Measurements from ENCODE around the gene LTBP2. TPM values are rescaled to one million over a fixed set of nuclear protein-coding genes. Genes with fewer than 3 reads are reported as not detected.

The LTBP2 gene
- total RNA-seq, 1 experiment from 2014 or later = not detected

DNA sequence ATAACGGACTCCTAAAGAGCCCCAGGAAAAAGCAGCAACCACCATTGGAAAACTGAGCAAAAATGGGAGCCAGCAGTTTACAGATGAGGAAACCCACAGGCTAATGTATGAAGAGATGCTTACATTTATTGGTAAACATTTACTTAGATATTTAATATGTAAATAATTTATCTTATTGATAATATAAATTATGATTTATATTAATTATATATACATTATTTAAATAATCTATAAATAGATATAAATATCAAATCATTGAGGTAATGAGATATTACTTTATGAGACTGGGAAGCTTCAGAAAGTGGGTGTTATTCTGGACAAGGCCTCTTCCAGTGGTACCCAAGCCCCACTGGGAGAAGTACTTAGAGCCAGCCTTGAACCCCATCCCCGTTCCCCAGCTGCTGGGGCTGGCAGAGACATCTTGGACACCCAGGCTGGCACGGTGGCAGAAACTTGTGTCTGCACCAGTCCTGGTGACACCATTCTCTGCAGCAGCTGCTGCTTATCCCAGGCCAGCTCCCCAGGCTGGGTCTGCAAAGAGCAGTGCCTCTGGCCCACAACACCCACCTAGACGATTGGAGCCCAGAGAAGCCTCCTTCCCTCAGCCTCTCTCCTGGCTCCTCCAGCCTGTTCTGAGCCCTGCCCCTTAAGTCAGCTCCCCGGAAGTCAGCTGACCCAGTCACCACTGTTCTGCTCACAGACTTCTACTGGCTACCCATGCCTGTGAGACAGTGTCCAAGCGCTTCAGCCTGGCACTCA, 92.5 kb downstream of the LTBP2 start:
- H3K4me2 ChIP-seq (ENCODE audit: low read depth, low read length, poor library complexity, severe bottlenecking) = no peak overlapping the region
- no peak overlapping the region for H2AFZ ChIP-seq (ENCODE audit: low read length)

DNA sequence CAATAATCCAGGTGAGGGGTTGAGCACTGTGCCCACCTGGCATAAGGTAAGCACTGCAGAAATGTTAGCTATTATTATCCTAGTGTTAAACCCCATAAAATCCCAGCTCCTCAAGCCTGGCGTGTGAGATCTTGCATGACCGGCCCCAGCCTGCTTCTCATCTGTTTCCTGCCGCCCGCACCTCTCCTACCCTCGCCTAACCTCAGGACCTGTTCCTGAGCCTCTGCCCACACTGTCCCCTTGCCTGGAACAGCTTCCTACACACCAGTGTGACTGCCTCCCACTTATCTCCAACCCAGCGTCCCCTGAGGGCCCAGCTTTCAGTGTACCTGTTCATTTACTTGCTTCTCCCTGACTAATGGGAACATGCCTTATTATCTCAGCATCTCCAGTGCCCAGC, 93.8 kb downstream of the LTBP2 start:
- Histone ChIP-seq H3K9ac (ENCODE audit: low read length) (no peak overlapping the region), H3K36me3 (ENCODE audit: insufficient read depth, low read length) (no peaks in the 10 kb centered on the region), H3K9me3 (ENCODE audit: low read length) (no peaks in the 10 kb centered on the region), H3K27me3 (ENCODE audit: low read length) (no peaks in the 10 kb centered on the region), H4K20me1 (ENCODE audit: insufficient read depth, low read depth, low read length) (no peaks in the 10 kb centered on the region), H3K27ac (ENCODE audit: low read length) (no peak overlapping the region), H3K4me1 (ENCODE audit: low read length) (no peaks in the 10 kb centered on the region), H3K9me2 (replicated peaks; ENCODE audit: insufficient read depth, low read length) (no peaks in the 10 kb centered on the region), H3K4me3 (ENCODE audit: low read length) (no peak overlapping the region), H2AFZ (ENCODE audit: low read length) (no peak overlapping the region), H3K4me2 (ENCODE audit: low read depth, low read length, poor library complexity, severe bottlenecking) (no peak overlapping the region), H3K79me2 (ENCODE audit: low read length) (no peaks in the 10 kb centered on the region)
- peak; percentile 37 for DNase-seq

More for the DNA sequence above, 92.5 kb downstream of the LTBP2 start:
- Histone ChIP-seq H4K20me1 (ENCODE audit: insufficient read depth, low read depth, low read length) (no peaks in the 10 kb centered on the region), H3K9me2 (replicated peaks; ENCODE audit: insufficient read depth, low read length) (no peaks in the 10 kb centered on the region), H3K4me1 (ENCODE audit: low read length) (peaks cover 7% of the 10 kb centered on the region), H3K79me2 (ENCODE audit: low read length) (no peaks in the 10 kb centered on the region), H3K9ac (ENCODE audit: low read length) (no peak overlapping the region), H3K27ac (ENCODE audit: low read length) (no peak overlapping the region), H3K27me3 (ENCODE audit: low read length) (no peaks in the 10 kb centered on the region), H3K36me3 (ENCODE audit: insufficient read depth, low read length) (no peaks in the 10 kb centered on the region), H3K9me3 (ENCODE audit: low read length) (no peaks in the 10 kb centered on the region), H3K4me3 (ENCODE audit: low read length) (no peak overlapping the region)
- DNase-seq = peak; percentile 39

GRCh38 chr14:74517731-74518130, 94.3 kb downstream of the LTBP2 start:
- Histone ChIP-seq H3K4me1 (ENCODE audit: low read length) (no peaks in the 10 kb centered on the region), H3K4me2 (ENCODE audit: low read depth, low read length, poor library complexity, severe bottlenecking) (no peak overlapping the region), H3K27me3 (ENCODE audit: low read length) (no peaks in the 10 kb centered on the region), H3K79me2 (ENCODE audit: low read length) (no peaks in the 10 kb centered on the region), H3K4me3 (ENCODE audit: low read length) (no peak overlapping the region), H3K36me3 (ENCODE audit: insufficient read depth, low read length) (no peaks in the 10 kb centered on the region), H3K27ac (ENCODE audit: low read length) (no peak overlapping the region), H2AFZ (ENCODE audit: low read length) (no peak overlapping the region), H3K9me2 (replicated peaks; ENCODE audit: insufficient read depth, low read length) (no peaks in the 10 kb centered on the region), H4K20me1 (ENCODE audit: insufficient read depth, low read depth, low read length) (no peaks in the 10 kb centered on the region), H3K9me3 (ENCODE audit: low read length) (no peaks in the 10 kb centered on the region), H3K9ac (ENCODE audit: low read length) (no peak overlapping the region)
- no peak for DNase-seq

GRCh38 chr14:74516451-74517160, 95.4 kb downstream of the LTBP2 start:
- no peaks in the 10 kb centered on the region for H3K9me3 ChIP-seq (ENCODE audit: low read length)
- H3K27ac ChIP-seq (ENCODE audit: low read length) = no peak overlapping the region
- no peaks in the 10 kb centered on the region for H3K79me2 ChIP-seq (ENCODE audit: low read length)
- no peak overlapping the region for H3K4me3 ChIP-seq (ENCODE audit: low read length)
- no peaks in the 10 kb centered on the region for H3K27me3 ChIP-seq (ENCODE audit: low read length)
- H4K20me1 ChIP-seq (ENCODE audit: insufficient read depth, low read depth, low read length) = no peaks in the 10 kb centered on the region
- H3K4me1 ChIP-seq (ENCODE audit: low read length) = no peaks in the 10 kb centered on the region
- no peaks in the 10 kb centered on the region for H3K9me2 ChIP-seq (replicated peaks; ENCODE audit: insufficient read depth, low read length)
- DNase-seq = no peak
- H2AFZ ChIP-seq (ENCODE audit: low read length) = no peak overlapping the region
- no peak overlapping the region for H3K9ac ChIP-seq (ENCODE audit: low read length)
- no peaks in the 10 kb centered on the region for H3K36me3 ChIP-seq (ENCODE audit: insufficient read depth, low read length)
- no peak overlapping the region for H3K4me2 ChIP-seq (ENCODE audit: low read depth, low read length, poor library complexity, severe bottlenecking)

- H3K4me1 ChIP-seq (ENCODE audit: low read length) = no peaks in the 10 kb centered on the region
- no peaks in the 10 kb centered on the region for H3K79me2 ChIP-seq (ENCODE audit: low read length)
- H3K4me3 ChIP-seq (ENCODE audit: low read length) = no peak overlapping the region
- DNase-seq = no peak
- H3K9me3 ChIP-seq (ENCODE audit: low read length) = no peaks in the 10 kb centered on the region
- H2AFZ ChIP-seq (ENCODE audit: low read length) = no peak overlapping the region
- H3K9ac ChIP-seq (ENCODE audit: low read length) = no peak overlapping the region
- no peak overlapping the region for H3K27ac ChIP-seq (ENCODE audit: low read length)
- no peaks in the 10 kb centered on the region for H3K36me3 ChIP-seq (ENCODE audit: insufficient read depth, low read length)
- H3K4me2 ChIP-seq (ENCODE audit: low read depth, low read length, poor library complexity, severe bottlenecking) = no peak overlapping the region
- H3K27me3 ChIP-seq (ENCODE audit: low read length) = no peaks in the 10 kb centered on the region
- no peaks in the 10 kb centered on the region for H4K20me1 ChIP-seq (ENCODE audit: insufficient read depth, low read depth, low read length)
- no peaks in the 10 kb centered on the region for H3K9me2 ChIP-seq (replicated peaks; ENCODE audit: insufficient read depth, low read length)
These were observed 96.1 kb downstream of the LTBP2 start for GRCh38 chr14:74515891-74516412.

DNA sequence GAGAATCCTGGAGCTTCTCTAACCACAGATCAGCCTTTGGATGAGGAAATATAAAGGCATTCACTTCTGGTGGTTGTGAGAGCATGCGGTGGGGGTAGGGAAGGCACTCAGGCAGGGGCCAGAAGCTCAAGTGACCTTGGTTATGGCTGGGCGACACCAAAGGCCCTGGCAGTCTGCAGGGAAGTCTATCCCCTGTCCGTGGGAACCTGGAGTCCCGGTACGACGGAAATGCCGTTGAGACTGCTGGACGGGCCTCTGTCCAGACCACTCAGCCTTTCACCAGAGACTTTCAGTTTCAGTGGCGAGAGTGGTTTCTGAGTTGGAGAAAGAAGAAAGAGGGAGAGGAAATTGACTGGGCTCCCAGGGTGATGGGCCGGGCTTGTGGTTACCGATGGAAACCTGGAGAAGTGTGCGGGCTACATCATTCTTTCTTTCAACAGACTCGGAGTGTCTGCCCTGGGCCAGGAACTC, 97.5 kb downstream of the LTBP2 start:
- Histone ChIP-seq H4K20me1 (ENCODE audit: insufficient read depth, low read depth, low read length) (no peaks in the 10 kb centered on the region), H3K9me3 (ENCODE audit: low read length) (no peaks in the 10 kb centered on the region), H3K9ac (ENCODE audit: low read length) (no peak overlapping the region), H2AFZ (ENCODE audit: low read length) (no peak overlapping the region), H3K4me1 (ENCODE audit: low read length) (no peaks in the 10 kb centered on the region), H3K79me2 (ENCODE audit: low read length) (no peaks in the 10 kb centered on the region), H3K36me3 (ENCODE audit: insufficient read depth, low read length) (no peaks in the 10 kb centered on the region), H3K4me2 (ENCODE audit: low read depth, low read length, poor library complexity, severe bottlenecking) (no peak overlapping the region), H3K27me3 (ENCODE audit: low read length) (no peaks in the 10 kb centered on the region), H3K27ac (ENCODE audit: low read length) (no peak overlapping the region), H3K4me3 (ENCODE audit: low read length) (no peak overlapping the region), H3K9me2 (replicated peaks; ENCODE audit: insufficient read depth, low read length) (no peaks in the 10 kb centered on the region)
- DNase-seq = no peak

GRCh38 chr14:74511966-74512830, 99.8 kb downstream of the LTBP2 start:
- Histone ChIP-seq H3K4me3 (ENCODE audit: low read length) (no peak overlapping the region), H3K4me2 (ENCODE audit: low read depth, low read length, poor library complexity, severe bottlenecking) (no peak overlapping the region), H3K36me3 (ENCODE audit: insufficient read depth, low read length) (no peaks in the 10 kb centered on the region), H3K27me3 (ENCODE audit: low read length) (no peaks in the 10 kb centered on the region), H3K9ac (ENCODE audit: low read length) (no peak overlapping the region), H3K79me2 (ENCODE audit: low read length) (no peaks in the 10 kb centered on the region), H4K20me1 (ENCODE audit: insufficient read depth, low read depth, low read length) (no peaks in the 10 kb centered on the region), H3K27ac (ENCODE audit: low read length) (no peak overlapping the region), H3K9me2 (replicated peaks; ENCODE audit: insufficient read depth, low read length) (no peaks in the 10 kb centered on the region), H3K4me1 (ENCODE audit: low read length) (peaks cover 8% of the 10 kb centered on the region), H2AFZ (ENCODE audit: low read length) (no peak overlapping the region), H3K9me3 (ENCODE audit: low read length) (no peaks in the 10 kb centered on the region)
- no peak for DNase-seq
